NCI-H1048 (cell line): ENCODE measurements around the gene EMC8.
"Not testable (repeated sequence)": the region's sequence is repeated elsewhere in the genome, so short reads cannot be mapped to it uniquely, and the experiment has no call there.

Experiments
- DNase-seq: peaks from one replicate; lab custom pipeline; 2025; lab: John Stamatoyannopoulos, UW

EMC8 gene

GRCh38 chr16:85835227-85835751, 35.9 kb upstream of the EMC8 start:
- DNase-seq, result no peak

- DNase-seq, result no peak
These were observed 35.4 kb upstream of the EMC8 start for GRCh38 chr16:85834741-85835140.

- no peak for DNase-seq
These were observed 34.0 kb upstream of the EMC8 start for GRCh38 chr16:85833219-85833920.

GRCh38 chr16:85832570-85833218, 33.4 kb upstream of the EMC8 start:
- no peak for DNase-seq

- DNase-seq, result no peak
These were observed 31.5 kb upstream of the EMC8 start for GRCh38 chr16:85830821-85831220.

GRCh38 chr16:85829751-85830445, 30.6 kb upstream of the EMC8 start:
- no peak for DNase-seq

- DNase-seq, result no peak
These were observed 29.9 kb upstream of the EMC8 start for GRCh38 chr16:85829171-85829719.

- no peak for DNase-seq
These were observed 28.8 kb upstream of the EMC8 start for GRCh38 chr16:85828166-85828565.

GRCh38 chr16:85826686-85827247, 27.4 kb upstream of the EMC8 start:
- no peak for DNase-seq

- DNase-seq, result no peak
These were observed 26.0 kb upstream of the EMC8 start for GRCh38 chr16:85825326-85825725.

GRCh38 chr16:85824161-85825135, 25.1 kb upstream of the EMC8 start:
- DNase-seq, result no peak

- DNase-seq, result no peak
These were observed 24.1 kb upstream of the EMC8 start for GRCh38 chr16:85823328-85823920.

- no peak for DNase-seq
These were observed 22.8 kb upstream of the EMC8 start for GRCh38 chr16:85822145-85822544.

GRCh38 chr16:85821390-85822135, 22.2 kb upstream of the EMC8 start:
- no peak for DNase-seq

- DNase-seq, result no peak
These were observed 21.4 kb upstream of the EMC8 start for GRCh38 chr16:85820604-85821372.

GRCh38 chr16:85819771-85820170, 20.4 kb upstream of the EMC8 start:
- DNase-seq, result no peak

- no peak for DNase-seq
These were observed 19.9 kb upstream of the EMC8 start for GRCh38 chr16:85819245-85819644.

GRCh38 chr16:85817195-85817594, 17.9 kb upstream of the EMC8 start:
- DNase-seq, result not testable (repeated sequence)

GRCh38 chr16:85816159-85816558, 16.8 kb upstream of the EMC8 start:
- no peak for DNase-seq
